ENCODE results near the gene RECQL. TPM values are rescaled to one million over a fixed set of nuclear protein-coding genes. Genes with fewer than 3 reads are reported as not detected.
A peak's percentile ranks its signal among the peaks of the same experiment; 100 is the strongest.

The RECQL gene
- total and polyA plus RNA-seq, 2 of the 4 experiments (the other 2 are of a cell fraction), result 29.4 to 67.0 TPM

GRCh38 chr12:21526053-21526452, 24.6 kb upstream of the RECQL start, which contains the start of gene SPX:
Gene SPX (plus strand): TSS chr12:21526296. CDS start chr12:21526473, 177 bp downstream.
- no peak within 1 kb of the TSS for H3K18ac ChIP-seq (ENCODE audit: low read depth, low read length)
- dilution Hi-C loops (cut with HindIII; ENCODE audit: low sequenced_read_pairs, unreplicated experiment) (no loop called here), intact Hi-C loops (cut with micrococcal nuclease) (no loop called here), in situ Hi-C loops (cut with MboI; ENCODE audit: low sequenced_read_pairs) (no loop called here)
- H3K27me3 ChIP-seq (ENCODE audit: control insufficient read depth, insufficient read depth, low read length), result peaks cover 15% of the 10 kb centered on the region
- no peaks in the 10 kb centered on the region for H3K9me3 ChIP-seq (ENCODE audit: control insufficient read depth, insufficient read depth, low read length)
- H2AFZ ChIP-seq (replicated peaks; ENCODE audit: low read length, poor library complexity), result no peak within 1 kb of the TSS
- H3K9me1 ChIP-seq (ENCODE audit: insufficient read depth, low read length), result no peaks in the 10 kb centered on the region
- H2BK120ac ChIP-seq (ENCODE audit: low read depth, low read length), result no peak within 1 kb of the TSS
- no CpG with 5 or more reads among the region's 1 CpG for whole genome bisulfite sequencing, 2 experiments (ENCODE audit: extremely low coverage in 2 of 2, insufficient read length in 1 of 2)
- H2AK9ac ChIP-seq (replicated peaks; ENCODE audit: low read depth, low read length, poor library complexity), result no peak within 1 kb of the TSS
- H4K20me1 ChIP-seq (ENCODE audit: insufficient read depth, low read length), result no peaks in the 10 kb centered on the region
- no peak within 1 kb of the TSS for H2BK15ac ChIP-seq (ENCODE audit: low read depth, low read length)
- H3K56ac ChIP-seq (ENCODE audit: extremely low read depth, insufficient read depth, low read length), result no peak within 1 kb of the TSS
- no peak within 1 kb of the TSS for H2AK5ac ChIP-seq (ENCODE audit: low read depth, low read length)
- no peak within 1 kb of the TSS for H2BK20ac ChIP-seq (ENCODE audit: low read depth, low read length)
- DNase-seq (peak; percentile 26), ATAC-seq (ENCODE audit: low read depth) (no peak)
- BruUV-seq (replicated peaks), result no TSS peak
- TF ChIP-seq CEBPB (IDR thresholded peaks at IDR 0.05; ENCODE audit: low read depth, low read length) (peak; percentile 63; the same call in 1 of the 2 replicates), BHLHE40 (IDR thresholded peaks at IDR 0.05; ENCODE audit: low read depth, low read length) (no peak)
- H3K36me3 ChIP-seq (ENCODE audit: control insufficient read depth, insufficient read depth, low read length), result no peaks in the 10 kb centered on the region
- no peak within 1 kb of the TSS for H3K4me3 ChIP-seq (ENCODE audit: insufficient read depth, low read depth, low read length)
- H4K8ac ChIP-seq (ENCODE audit: low read depth in 2 of 2, low read length in 2 of 2), result no peak within 1 kb of the TSS
- H3K79me1 ChIP-seq (ENCODE audit: low read depth in 1 of 2, low read length in 2 of 2), result no peaks in the 10 kb centered on the region
- H3K4me1 ChIP-seq (ENCODE audit: control insufficient read depth, insufficient read depth, low read length), result no peaks in the 10 kb centered on the region
- H3K4ac ChIP-seq (ENCODE audit: low read depth, low read length), result no peak within 1 kb of the TSS
- no peak within 1 kb of the TSS for H4K5ac ChIP-seq (ENCODE audit: low read depth, low read length)
- CTCF ChIA-PET, result no interaction called here
- no peak within 1 kb of the TSS for H3K23ac ChIP-seq (ENCODE audit: low read depth, low read length)
- no peak within 1 kb of the TSS for H3K14ac ChIP-seq (replicated peaks; ENCODE audit: low read depth, low read length)
- POLR2A ChIA-PET (ENCODE audit: unreplicated experiment), result no interaction called here
- H3K9ac ChIP-seq (ENCODE audit: low read depth, low read length), result no peak within 1 kb of the TSS
- peak within 1 kb of the TSS; percentile 84 for H3K4me2 ChIP-seq (ENCODE audit: low read depth, low read length)
- H3K27ac ChIP-seq (ENCODE audit: insufficient read depth, low read length), result no peak within 1 kb of the TSS
- no peak within 1 kb of the TSS for H2BK5ac ChIP-seq (ENCODE audit: low read depth, low read length, poor library complexity, severe bottlenecking)
- no peak within 1 kb of the TSS for H4K91ac ChIP-seq (ENCODE audit: insufficient read depth, low read depth, low read length)
